ENCODE measurements around the gene HNRNPA2B1. TPM values are rescaled to one million over a fixed set of nuclear protein-coding genes. Genes with fewer than 3 reads are reported as not detected.

Gene HNRNPA2B1
- total and polyA plus RNA-seq, 2 of the 8 experiments (the other 6 are each of a cell fraction or from before 2014, with no cell fraction given) = 276 to 1,255 TPM

DNA sequence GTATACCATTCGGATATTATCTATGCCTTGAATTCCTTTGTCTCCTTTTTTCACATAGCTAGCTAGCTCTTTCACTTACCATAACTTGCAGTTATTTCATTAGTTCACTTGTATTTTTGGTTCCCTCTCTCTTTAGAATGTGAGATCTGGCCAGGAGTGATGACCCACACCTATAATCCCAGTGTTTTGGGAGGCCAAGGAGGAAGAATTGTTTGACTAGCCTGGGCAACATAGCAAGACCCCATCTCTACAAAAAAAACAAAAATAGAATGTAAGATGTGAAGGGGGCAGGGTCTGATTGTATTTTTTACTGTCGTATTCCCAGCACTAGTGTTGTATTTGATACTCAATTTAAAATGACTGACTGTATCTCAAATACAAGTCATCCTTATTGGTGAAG is 28.9 kb downstream of the HNRNPA2B1 start:
- H3K23ac ChIP-seq (ENCODE audit: insufficient read length) = no peak overlapping the region
- FAIRE-seq (no peak), DNase-seq (ENCODE audit: low read depth in 1 of 2, low spot score in 2 of 2) (no peak)
- no peak overlapping the region for H3K4me2 ChIP-seq (ENCODE audit: insufficient read depth in 1 of 2, low read depth in 2 of 2, low read length in 2 of 2)
- no peaks in the 10 kb centered on the region for H3K23me2 ChIP-seq (ENCODE audit: low read depth, low read length)
- no peak overlapping the region for H2AK5ac ChIP-seq (ENCODE audit: low read depth, low read length)
- H4K5ac ChIP-seq (ENCODE audit: insufficient read length, low read depth, low read length) = no peak overlapping the region
- H2BK20ac ChIP-seq (ENCODE audit: low read length) = no peak overlapping the region
- H2BK5ac ChIP-seq (ENCODE audit: low read depth, low read length) = no peak overlapping the region
- TF ChIP-seq SIX5 (IDR thresholded peaks at IDR 0.05; ENCODE audit: low read depth, low read length) (no peak), ASH2L (IDR thresholded peaks at IDR 0.05; ENCODE audit: low read length) (no peak), HDAC2 (IDR thresholded peaks at IDR 0.05; ENCODE audit: borderline replicate concordance in 1 of 2, low read depth in 2 of 2, low read length in 2 of 2) (no peak), E2F6 (IDR thresholded peaks at IDR 0.05) (no peak), TAF7 (optimal IDR thresholded peaks at IDR 0.05; ENCODE audit: borderline replicate concordance, low read depth, low read length) (no peak)
- ChIA-PET POLR2A (ENCODE audit: partially characterized antibody) (interaction anchor here (0.6 to 3.2 kb wide), 5 partner anchors 9 to 29 kb away, joined by 3 to 16 read pairs (median 7); partner anchors contain the start of gene HNRNPA2B1), CTCF (ENCODE audit: partially characterized antibody) (interaction anchor here (1.2 to 1.4 kb wide), 4 partner anchors 13 to 80 kb away, joined by 3 to 4 read pairs (median 3); no protein-coding TSS in a partner anchor)
- H3K56ac ChIP-seq (replicated peaks; ENCODE audit: insufficient read length, low read depth, low read length) = no peak overlapping the region
- H3K4me1 ChIP-seq (replicated peaks in 1 of 4; ENCODE audit: control insufficient read depth in 3 of 4, insufficient read depth in 4 of 4, low read length in 3 of 4) = peaks cover under 1 to 8% (median 4%) of the 10 kb centered on the region in 4 experiments; a peak in 5 of 7 replicates
- peaks cover 0 to 15% (median under 1%) of the 10 kb centered on the region in 4 experiments; a peak in 2 of 8 replicates for H3K36me3 ChIP-seq (ENCODE audit: control insufficient read depth in 2 of 4, insufficient read depth in 4 of 4, low read length in 3 of 4)
- H4K91ac ChIP-seq (replicated peaks; ENCODE audit: insufficient read length, low read length) = no peak overlapping the region
- WGBS, 2 experiments (ENCODE audit: extremely low coverage in 1 of 2, insufficient coverage in 1 of 2, insufficient read length in 1 of 2, insufficient replicate concordance in 2 of 2, low coverage in 1 of 2, low lambda C conversion rate in 2 of 2, missing lambda C conversion rate in 1 of 2) = 93% methylated on average over 2 of the region's 2 CpGs; no CpG with 5 or more reads in 1 of the 2 experiments
- no peak overlapping the region for H2BK12ac ChIP-seq (ENCODE audit: low read depth, low read length)
- H2AFZ ChIP-seq (ENCODE audit: low read length) = no peak overlapping the region
- H3K18ac ChIP-seq (ENCODE audit: extremely low read depth, low read length) = no peak overlapping the region
- no peak overlapping the region for H2BK15ac ChIP-seq (ENCODE audit: low read length)
- no peak overlapping the region for H3K4ac ChIP-seq (replicated peaks; ENCODE audit: insufficient read length, low read depth, low read length)
- no peak overlapping the region for H2BK120ac ChIP-seq (replicated peaks; ENCODE audit: low read depth, low read length)
- no peak overlapping the region for H3K4me3 ChIP-seq (ENCODE audit: extremely low read depth in 1 of 4, insufficient read depth in 2 of 4, low read depth in 3 of 4, low read length in 4 of 4)
- H3K9ac ChIP-seq (replicated peaks in 1 of 4; ENCODE audit: extremely low read depth in 1 of 4, low read depth in 3 of 4, low read length in 3 of 4) = no peak overlapping the region
- peaks cover 0 to 10% of the 10 kb centered on the region in 2 experiments; a peak in 2 of 4 replicates for H3K9me3 ChIP-seq (ENCODE audit: insufficient read depth in 2 of 2, low read depth in 1 of 2, low read length in 1 of 2)
- H3K14ac ChIP-seq (ENCODE audit: insufficient read length) = no peak overlapping the region
- peaks cover 10% of the 10 kb centered on the region for H3K79me1 ChIP-seq (ENCODE audit: low read depth, low read length)
- no peak overlapping the region for H3K27ac ChIP-seq (ENCODE audit: low read depth, low read length)
- no peaks in the 10 kb centered on the region for H3K27me3 ChIP-seq (replicated peaks in 1 of 4; ENCODE audit: control insufficient read depth in 3 of 4, extremely low read depth in 1 of 4, insufficient read depth in 3 of 4, low read length in 3 of 4)
- peaks cover 14 to 86% of the 10 kb centered on the region in 2 experiments for H3K79me2 ChIP-seq (ENCODE audit: control insufficient read depth in 1 of 2, insufficient read depth in 2 of 2, low read length in 2 of 2)
- no peak overlapping the region for H4K8ac ChIP-seq (ENCODE audit: extremely low read depth, insufficient read depth, low read length)
- H4K20me1 ChIP-seq (replicated peaks in 1 of 2; ENCODE audit: control insufficient read depth in 1 of 2, insufficient read depth in 2 of 2, low read length in 2 of 2) = peaks cover 7 to 13% of the 10 kb centered on the region in 2 experiments

Data from H1 (cell line).